GM21515 (cell line): Measurements from ENCODE around the gene SHISAL2A.

ENCODE experiments used
- ATAC-seq: cut with Tn5 transposase; IDR thresholded peaks from one replicate; pipeline ENCODE4 v1.9.1; 2021; ENCODE audit not compliant: unreplicated experiment

Gene SHISAL2A

GRCh38 chr1:52615489-52616042 lies 17.4 kb upstream of the SHISAL2A start:
- ATAC-seq: no peak

GRCh38 chr1:52621950-52622349 lies 11.0 kb upstream of the SHISAL2A start:
- no peak for ATAC-seq

GRCh38 chr1:52623812-52624211 lies 9.2 kb upstream of the SHISAL2A start:
- ATAC-seq: no peak

- no peak for ATAC-seq
Measured at GRCh38 chr1:52627028-52627427, 5.9 kb upstream of the SHISAL2A start.

GRCh38 chr1:52628614-52629324 lies 4.2 kb upstream of the SHISAL2A start:
- no peak for ATAC-seq

GRCh38 chr1:52629325-52629643 lies 3.7 kb upstream of the SHISAL2A start:
- ATAC-seq: no peak

GRCh38 chr1:52629667-52630066 lies 3.3 kb upstream of the SHISAL2A start:
- no peak for ATAC-seq

GRCh38 chr1:52631759-52632331 lies 1.1 kb upstream of the SHISAL2A start:
- ATAC-seq: no peak

- ATAC-seq: no peak
Measured at GRCh38 chr1:52633291-52633754, 355 bp downstream of the SHISAL2A start.

GRCh38 chr1:52634111-52634510 lies 1.1 kb downstream of the SHISAL2A start:
- ATAC-seq: no peak

GRCh38 chr1:52635321-52636089 lies 2.5 kb downstream of the SHISAL2A start:
- ATAC-seq: no peak

- peak; percentile 78 for ATAC-seq
Measured at GRCh38 chr1:52636721-52637695, 4.0 kb downstream of the SHISAL2A start.

GRCh38 chr1:52637946-52638345 lies 5.0 kb downstream of the SHISAL2A start:
- no peak for ATAC-seq

GRCh38 chr1:52640697-52641096 lies 7.7 kb downstream of the SHISAL2A start:
- no peak for ATAC-seq

- no peak for ATAC-seq
Measured at GRCh38 chr1:52641307-52641706, 8.3 kb downstream of the SHISAL2A start.

- no peak for ATAC-seq
Measured at GRCh38 chr1:52645261-52645660, 12.3 kb downstream of the SHISAL2A start.

- ATAC-seq: no peak
Measured at GRCh38 chr1:52651904-52652303, 18.9 kb downstream of the SHISAL2A start.

- ATAC-seq: no peak
Measured at GRCh38 chr1:52653207-52653849, 20.4 kb downstream of the SHISAL2A start.

- ATAC-seq: no peak
Measured at GRCh38 chr1:52654063-52654462, 21.1 kb downstream of the SHISAL2A start.

- no peak for ATAC-seq
Measured at GRCh38 chr1:52657702-52658101, 24.7 kb downstream of the SHISAL2A start.
